ENCODE results near the gene SELENOF.

The SELENOF gene

DNA sequence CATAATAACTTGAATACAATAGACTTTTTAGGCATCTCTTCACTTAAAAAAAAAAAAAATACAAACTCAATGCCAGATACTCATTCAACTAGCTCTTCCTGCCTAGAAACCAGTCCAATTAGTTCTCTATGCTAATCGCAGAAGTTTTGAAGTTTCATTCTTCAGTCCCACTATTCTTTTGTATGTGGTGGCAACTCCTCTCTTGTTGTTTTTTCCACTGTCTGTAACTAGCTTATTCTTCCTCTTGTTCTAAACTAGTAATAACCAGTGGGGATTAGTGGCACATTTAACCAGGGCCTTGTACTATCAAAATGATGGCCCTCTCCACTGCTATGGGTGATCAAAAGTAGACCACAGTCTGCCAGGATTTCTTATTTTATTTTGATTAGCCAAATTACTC, 52.5 kb downstream of the SELENOF start:
- in situ Hi-C loops (cut with HindIII; ENCODE audit: low pct_ligation_motif_present, low sequenced_read_pairs), result no loop called here
- TF ChIP-seq, protein P1, sequence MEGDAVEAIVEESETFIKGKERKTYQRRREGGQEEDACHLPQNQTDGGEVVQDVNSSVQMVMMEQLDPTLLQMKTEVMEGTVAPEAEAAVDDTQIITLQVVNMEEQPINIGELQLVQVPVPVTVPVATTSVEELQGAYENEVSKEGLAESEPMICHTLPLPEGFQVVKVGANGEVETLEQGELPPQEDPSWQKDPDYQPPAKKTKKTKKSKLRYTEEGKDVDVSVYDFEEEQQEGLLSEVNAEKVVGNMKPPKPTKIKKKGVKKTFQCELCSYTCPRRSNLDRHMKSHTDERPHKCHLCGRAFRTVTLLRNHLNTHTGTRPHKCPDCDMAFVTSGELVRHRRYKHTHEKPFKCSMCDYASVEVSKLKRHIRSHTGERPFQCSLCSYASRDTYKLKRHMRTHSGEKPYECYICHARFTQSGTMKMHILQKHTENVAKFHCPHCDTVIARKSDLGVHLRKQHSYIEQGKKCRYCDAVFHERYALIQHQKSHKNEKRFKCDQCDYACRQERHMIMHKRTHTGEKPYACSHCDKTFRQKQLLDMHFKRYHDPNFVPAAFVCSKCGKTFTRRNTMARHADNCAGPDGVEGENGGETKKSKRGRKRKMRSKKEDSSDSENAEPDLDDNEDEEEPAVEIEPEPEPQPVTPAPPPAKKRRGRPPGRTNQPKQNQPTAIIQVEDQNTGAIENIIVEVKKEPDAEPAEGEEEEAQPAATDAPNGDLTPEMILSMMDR (IDR thresholded peaks at IDR 0.05; ENCODE audit: low read depth, low read length, missing control alignments), result no peak

DNA sequence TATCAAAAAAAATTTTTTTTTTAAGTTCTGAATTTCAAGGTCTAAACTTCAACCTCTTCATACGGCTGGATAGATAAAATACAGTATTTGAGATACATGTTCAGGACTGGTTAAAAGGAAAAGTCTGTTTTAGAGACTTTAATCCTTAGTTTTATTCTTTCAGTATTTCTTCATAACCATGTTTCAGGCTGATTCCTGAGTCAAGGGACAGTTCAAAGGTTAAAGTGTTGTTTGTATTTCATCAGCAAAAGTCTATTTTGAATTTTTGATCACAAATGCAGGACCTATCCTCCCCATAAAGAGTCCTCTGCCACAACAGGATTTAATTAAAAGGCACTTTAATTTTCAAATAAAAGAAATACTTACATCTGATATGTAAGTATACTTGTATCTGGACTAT, 53.5 kb downstream of the SELENOF start:
- Histone ChIP-seq H3K36me3 (replicated peaks) (peaks cover 2% of the 10 kb centered on the region), H3K27me3 (replicated peaks) (no peaks in the 10 kb centered on the region), H3K27ac (no peak overlapping the region), H3K4me3 (ENCODE audit: low read depth, low read length) (no peak overlapping the region)
- DNase-seq, result no peak
- in situ Hi-C loops (cut with HindIII; ENCODE audit: low pct_ligation_motif_present, low sequenced_read_pairs), result no loop called here
- TF ChIP-seq, protein P1 (IDR thresholded peaks at IDR 0.05; ENCODE audit: low read depth, low read length, missing control alignments), result no peak

More for the DNA sequence above, 52.5 kb downstream of the SELENOF start:
- no peak overlapping the region for H3K4me3 ChIP-seq (ENCODE audit: low read depth, low read length)
- no peak for DNase-seq
- peaks cover 2% of the 10 kb centered on the region for H3K36me3 ChIP-seq (replicated peaks)
- H3K27me3 ChIP-seq (replicated peaks), result no peaks in the 10 kb centered on the region
- no peak overlapping the region for H3K27ac ChIP-seq

DNA sequence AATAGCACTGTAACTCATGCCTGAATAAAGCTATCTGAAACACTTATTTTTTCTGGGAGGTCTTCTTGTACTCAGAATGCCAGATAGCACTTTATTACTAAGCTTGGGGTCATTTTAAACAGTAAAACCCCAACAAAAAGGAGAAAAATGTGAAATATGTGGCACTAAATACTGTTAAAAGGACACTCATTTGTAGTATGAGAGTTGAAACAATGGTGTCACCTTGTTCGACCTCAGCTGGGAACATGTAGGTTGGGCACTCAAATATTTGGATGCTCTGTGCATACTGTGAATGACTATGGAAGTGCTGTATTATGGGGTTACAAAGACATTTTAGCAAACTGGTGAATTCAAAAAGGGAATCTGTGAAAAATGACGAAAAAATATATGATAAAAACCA, 53.9 kb downstream of the SELENOF start:
- in situ Hi-C loops (cut with HindIII; ENCODE audit: low pct_ligation_motif_present, low sequenced_read_pairs), result no loop called here
- no peak for DNase-seq
- H3K4me3 ChIP-seq (ENCODE audit: low read depth, low read length), result no peak overlapping the region
- TF ChIP-seq, protein P1 (IDR thresholded peaks at IDR 0.05; ENCODE audit: low read depth, low read length, missing control alignments), result no peak
- no peaks in the 10 kb centered on the region for H3K27me3 ChIP-seq (replicated peaks)
- H3K27ac ChIP-seq, result no peak overlapping the region
- peaks cover 2% of the 10 kb centered on the region for H3K36me3 ChIP-seq (replicated peaks)

DNA sequence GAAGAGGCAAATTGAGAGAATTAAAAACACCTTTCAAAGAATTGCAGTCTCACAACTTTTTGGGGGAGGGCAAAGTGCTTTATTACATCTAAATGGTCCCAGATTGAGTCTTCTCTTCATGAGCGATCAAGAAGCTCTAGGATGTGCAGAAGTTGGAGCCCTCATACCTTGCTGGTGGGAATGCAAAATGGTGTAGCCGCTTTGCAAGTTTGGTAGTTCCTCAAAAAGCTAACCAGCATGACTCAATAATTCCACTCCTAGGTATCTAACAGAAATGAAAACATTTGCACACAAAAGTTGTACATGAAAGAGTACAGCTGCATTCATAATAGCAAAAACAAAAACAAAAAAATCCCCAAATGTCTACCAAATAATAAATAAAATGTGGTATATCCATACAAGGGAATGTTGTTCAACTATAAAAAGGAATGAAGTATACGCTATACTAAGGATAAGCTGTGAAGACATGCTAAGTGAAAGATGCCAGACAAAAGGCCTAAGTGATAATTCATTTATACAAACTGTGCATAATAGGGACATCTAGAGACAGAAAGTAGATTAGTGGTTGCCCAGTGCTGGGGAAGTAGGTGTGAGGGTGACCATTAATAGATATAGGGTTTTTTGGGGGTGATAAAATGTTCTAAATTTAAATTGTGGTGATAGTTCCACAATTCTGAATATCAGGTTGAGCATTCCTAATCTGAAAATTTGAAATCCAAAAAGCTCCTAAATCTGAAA, 55.2 kb downstream of the SELENOF start:
- peaks cover 2% of the 10 kb centered on the region for H3K36me3 ChIP-seq (replicated peaks)
- in situ Hi-C loops (cut with HindIII; ENCODE audit: low pct_ligation_motif_present, low sequenced_read_pairs), result no loop called here
- TF ChIP-seq, protein P1 (IDR thresholded peaks at IDR 0.05; ENCODE audit: low read depth, low read length, missing control alignments), result no peak
- H3K27ac ChIP-seq, result no peak overlapping the region
- no peak overlapping the region for H3K4me3 ChIP-seq (ENCODE audit: low read depth, low read length)
- no peaks in the 10 kb centered on the region for H3K27me3 ChIP-seq (replicated peaks)
- DNase-seq, result no peak

DNA sequence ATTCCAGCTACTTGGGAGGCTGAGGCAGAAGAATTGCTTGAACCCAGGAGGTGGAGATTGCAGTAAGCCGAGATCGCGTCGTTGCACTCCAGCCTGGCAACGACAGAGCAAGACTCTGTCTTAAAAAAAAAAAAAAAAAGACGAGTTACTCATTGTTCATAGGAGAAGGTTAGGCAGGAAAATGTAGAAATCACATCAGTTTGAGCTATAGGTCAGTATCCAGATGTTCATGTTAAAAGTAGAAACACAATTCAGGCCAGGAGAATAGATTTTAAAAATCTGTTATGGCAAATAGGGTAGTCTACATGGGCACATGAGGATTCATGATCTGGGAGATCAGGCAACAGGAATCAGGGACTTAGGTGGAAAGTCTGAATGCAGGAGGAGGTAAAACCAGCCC, 57.7 kb downstream of the SELENOF start:
- in situ Hi-C loops (cut with HindIII; ENCODE audit: low pct_ligation_motif_present, low sequenced_read_pairs), result no loop called here
- Histone ChIP-seq H3K36me3 (replicated peaks) (no peaks in the 10 kb centered on the region), H3K27ac (no peak overlapping the region), H3K4me3 (ENCODE audit: low read depth, low read length) (no peak overlapping the region), H3K27me3 (replicated peaks) (no peaks in the 10 kb centered on the region)
- DNase-seq, result no peak
- TF ChIP-seq, protein P1 (IDR thresholded peaks at IDR 0.05; ENCODE audit: low read depth, low read length, missing control alignments), result no peak

DNA sequence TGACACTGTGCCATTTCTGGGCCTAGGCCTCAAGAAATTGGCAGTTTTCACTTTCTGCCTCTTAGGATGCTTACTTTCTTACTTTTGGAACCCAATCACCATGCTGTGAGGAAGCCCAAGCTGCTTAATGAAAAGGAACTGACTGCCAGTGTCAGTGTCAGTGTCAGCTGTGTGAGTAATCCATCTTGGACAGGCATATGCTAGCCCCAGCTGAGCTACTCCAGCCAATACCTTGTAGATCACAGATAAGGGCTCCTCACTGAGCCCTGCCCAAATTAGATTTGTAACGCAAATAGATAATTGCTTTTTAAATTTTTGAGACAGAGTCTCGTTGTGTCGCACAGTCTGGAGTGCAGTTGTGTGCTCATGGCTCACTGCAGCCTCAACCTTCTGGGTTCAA, 59.6 kb downstream of the SELENOF start:
- in situ Hi-C loops (cut with HindIII; ENCODE audit: low pct_ligation_motif_present, low sequenced_read_pairs), result no loop called here
- Histone ChIP-seq H3K36me3 (replicated peaks) (no peaks in the 10 kb centered on the region), H3K27me3 (replicated peaks) (no peaks in the 10 kb centered on the region), H3K4me3 (ENCODE audit: low read depth, low read length) (no peak overlapping the region), H3K27ac (no peak overlapping the region)
- TF ChIP-seq, protein P1 (IDR thresholded peaks at IDR 0.05; ENCODE audit: low read depth, low read length, missing control alignments), result no peak
- DNase-seq, result no peak
